Measurements from ENCODE around the gene QRICH1.

GRCh38 chr3:49007771-49008528 is 85.9 kb downstream of the QRICH1 start:
- TF ChIP-seq ZNF235 (CRISPR knock-in tag; IDR thresholded peaks at IDR 0.05; ENCODE audit: borderline replicate concordance): no peak
- no peak for TF ChIP-seq RBFOX2 (IDR thresholded peaks at IDR 0.05; ENCODE audit: low read depth, low read length)
- TF ChIP-seq POLR2A (IDR thresholded peaks at IDR 0.05; ENCODE audit: insufficient read depth in 1 of 2, low read depth in 2 of 2, low read length in 2 of 2): no peak
- TF ChIP-seq ZNF251 (CRISPR knock-in tag; IDR thresholded peaks at IDR 0.05): no peak
- peak; percentile 10; the same call in 1 of the 2 replicates for TF ChIP-seq KDM5A (IDR thresholded peaks at IDR 0.05; ENCODE audit: borderline replicate concordance, low read length)
- no peak for TF ChIP-seq NR2C2 (CRISPR knock-in tag; IDR thresholded peaks at IDR 0.05; ENCODE audit: borderline replicate concordance)
- no peak for TF ChIP-seq TCF7L2 (IDR thresholded peaks at IDR 0.05; ENCODE audit: low read depth, low read length)
- TF ChIP-seq ARNT (IDR thresholded peaks at IDR 0.05): no peak
- no peak for TF ChIP-seq MBD4 (IDR thresholded peaks at IDR 0.05; ENCODE audit: borderline replicate concordance, low read length)
- TF ChIP-seq, protein P1, sequence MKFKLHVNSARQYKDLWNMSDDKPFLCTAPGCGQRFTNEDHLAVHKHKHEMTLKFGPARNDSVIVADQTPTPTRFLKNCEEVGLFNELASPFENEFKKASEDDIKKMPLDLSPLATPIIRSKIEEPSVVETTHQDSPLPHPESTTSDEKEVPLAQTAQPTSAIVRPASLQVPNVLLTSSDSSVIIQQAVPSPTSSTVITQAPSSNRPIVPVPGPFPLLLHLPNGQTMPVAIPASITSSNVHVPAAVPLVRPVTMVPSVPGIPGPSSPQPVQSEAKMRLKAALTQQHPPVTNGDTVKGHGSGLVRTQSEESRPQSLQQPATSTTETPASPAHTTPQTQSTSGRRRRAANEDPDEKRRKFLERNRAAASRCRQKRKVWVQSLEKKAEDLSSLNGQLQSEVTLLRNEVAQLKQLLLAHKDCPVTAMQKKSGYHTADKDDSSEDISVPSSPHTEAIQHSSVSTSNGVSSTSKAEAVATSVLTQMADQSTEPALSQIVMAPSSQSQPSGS (CRISPR knock-in tag; IDR thresholded peaks at IDR 0.05): no peak
- no peak for TF ChIP-seq E2F5 (CRISPR knock-in tag; conservative IDR thresholded peaks at IDR 0.05)
- TF ChIP-seq SRSF9 (IDR thresholded peaks at IDR 0.05; ENCODE audit: borderline replicate concordance, insufficient read depth, low read depth, low read length, poor library complexity, severe bottlenecking): no peak
- no peak for TF ChIP-seq TSC22D2 (CRISPR knock-in tag; IDR thresholded peaks at IDR 0.05; ENCODE audit: borderline replicate concordance)

All from HepG2 (cell line).